GM21786 (cell line): Measurements from ENCODE around the gene ZFYVE28.
"Not testable (repeated sequence)": the region's sequence is repeated elsewhere in the genome, so short reads cannot be mapped to it uniquely, and the experiment has no call there.

Experiments used
- ATAC-seq: cut with Tn5 transposase; IDR thresholded peaks from one replicate; pipeline ENCODE4 v1.9.1; 2021; ENCODE audit not compliant: unreplicated experiment

Gene ZFYVE28

DNA sequence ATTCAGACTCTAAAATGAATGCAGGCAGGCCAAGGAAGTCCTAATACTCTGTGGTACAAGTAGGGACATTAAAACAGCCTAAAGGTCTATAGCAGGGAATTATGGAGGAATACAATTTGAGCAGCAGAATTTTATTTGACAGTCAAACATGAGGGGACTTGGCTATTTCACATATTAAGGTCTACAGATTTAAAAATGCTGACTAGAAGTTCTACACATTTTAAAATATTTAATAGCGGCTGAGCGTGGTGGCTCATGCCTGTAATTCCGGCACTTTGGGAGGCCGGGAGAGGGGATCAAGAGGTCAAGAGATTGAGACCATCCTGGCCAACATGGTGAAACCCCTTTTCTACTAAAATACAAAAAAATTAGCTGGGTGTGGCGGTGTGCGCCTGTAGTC, 187.4 kb downstream of the ZFYVE28 start:
- ATAC-seq: no peak

DNA sequence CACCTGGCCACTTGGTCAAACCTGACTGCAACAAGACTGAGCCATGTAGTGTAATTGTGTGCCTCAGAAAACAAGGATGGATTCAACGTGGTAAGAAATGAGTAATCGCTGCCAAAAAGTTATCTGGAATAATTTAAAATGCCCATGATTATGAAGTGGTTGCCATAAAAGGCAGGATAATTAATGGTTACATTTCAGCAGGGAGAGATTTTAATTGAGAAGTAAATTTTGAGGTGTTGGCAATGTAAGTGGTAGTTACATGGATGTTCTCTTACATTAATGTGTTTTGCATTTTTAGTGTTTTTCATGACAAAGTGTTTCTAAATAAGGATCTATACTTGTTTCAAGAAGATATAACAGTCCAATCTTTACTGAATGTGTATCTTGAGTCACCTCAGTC, 192.2 kb downstream of the ZFYVE28 start:
- no peak for ATAC-seq

DNA sequence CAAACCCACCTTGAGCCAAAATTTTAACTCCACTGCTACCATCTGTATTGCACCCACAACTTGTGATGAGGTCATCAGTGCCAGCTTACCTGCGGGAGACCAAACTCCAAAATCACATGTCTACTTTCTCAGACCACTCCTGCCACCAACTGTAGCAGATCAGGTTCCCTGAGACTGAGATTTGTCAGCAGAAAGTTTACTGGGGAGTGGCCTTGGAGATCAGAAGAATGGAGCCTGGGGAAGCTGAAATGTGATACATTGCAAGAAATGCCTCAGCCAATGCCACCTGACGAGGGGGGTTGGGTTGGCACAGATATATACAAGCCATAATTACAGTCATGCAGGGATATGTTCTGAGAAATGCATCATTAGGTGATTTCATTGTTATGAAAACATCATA, 195.6 kb downstream of the ZFYVE28 start:
- no peak for ATAC-seq

DNA sequence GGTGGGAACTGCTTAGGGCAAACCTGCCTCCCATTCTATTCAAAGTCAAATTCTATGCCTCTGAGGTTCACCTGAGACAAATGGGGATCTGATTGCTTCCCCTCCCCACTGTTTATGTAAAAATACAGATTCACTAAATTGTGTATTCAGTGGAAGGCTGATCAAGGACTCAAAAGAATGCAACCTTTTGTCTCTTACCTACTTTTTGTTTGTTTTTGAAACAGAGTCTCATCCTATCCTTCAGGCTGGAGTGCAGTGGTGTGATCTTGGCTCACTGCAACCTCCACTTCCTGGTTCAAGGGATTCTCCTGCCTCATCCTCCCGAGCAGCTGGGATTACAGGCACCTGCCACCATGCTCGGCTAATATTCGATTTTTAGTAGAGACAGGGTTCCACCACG, 197.1 kb downstream of the ZFYVE28 start:
- ATAC-seq: not testable (repeated sequence)

DNA sequence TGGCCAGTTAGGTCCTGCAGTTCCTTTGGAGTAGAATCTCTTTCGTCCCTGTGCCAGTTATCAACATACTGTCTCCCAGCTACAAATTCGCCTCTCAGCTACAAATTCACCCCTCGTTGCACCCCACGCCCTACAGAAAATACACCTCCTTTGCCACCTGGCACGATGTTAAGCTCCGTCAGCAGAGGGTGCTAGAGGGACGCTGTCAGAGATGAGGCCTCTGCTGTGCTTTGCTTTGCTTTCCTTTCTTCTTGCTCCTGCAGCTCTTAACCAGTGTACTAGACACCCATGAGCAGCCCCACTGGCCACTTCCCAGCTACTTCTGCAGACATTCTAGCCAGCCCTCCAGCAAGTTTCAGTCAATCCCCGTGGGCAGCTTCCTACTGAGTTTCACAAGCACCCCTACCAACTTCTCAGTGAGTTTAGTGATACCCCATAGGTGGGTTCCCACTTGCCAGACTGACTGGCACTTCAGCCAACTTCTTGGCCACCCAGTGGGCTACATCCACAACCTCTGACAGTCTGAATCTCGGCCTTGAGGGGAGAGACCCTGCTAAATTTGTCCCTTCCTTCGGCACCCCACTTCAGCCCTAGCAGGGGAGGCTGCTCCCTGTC, 198.3 kb downstream of the ZFYVE28 start:
- no peak for ATAC-seq
